ENCODE measurements around the gene ANKRD6. TPM values are rescaled to one million over a fixed set of nuclear protein-coding genes. Genes with fewer than 3 reads are reported as not detected.

Gene ANKRD6
- total RNA-seq, 1 donor from 2014 or later = 6.2 TPM

DNA sequence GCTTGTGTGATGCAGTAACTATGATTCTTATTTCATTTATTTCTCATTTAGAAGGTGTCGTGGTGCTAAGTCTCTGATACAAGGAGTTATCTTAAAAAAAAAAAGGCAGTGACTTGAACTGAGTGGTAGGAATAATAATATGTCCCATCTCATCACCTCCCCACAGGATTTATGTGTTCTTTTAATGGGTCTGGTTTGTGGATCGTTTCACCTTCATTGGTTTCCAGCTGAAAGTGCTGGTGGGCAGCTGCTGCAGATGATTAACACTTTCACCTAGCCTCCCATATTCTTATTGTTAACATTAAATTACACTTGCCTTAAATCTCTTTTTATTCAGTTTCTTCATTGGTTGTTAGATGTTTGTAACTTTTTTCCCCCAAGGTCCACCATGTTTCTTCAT, 68.8 kb downstream of the ANKRD6 start:
- no peak overlapping the region for H3K4me3 ChIP-seq (ENCODE audit: low read depth, low read length)
- no peak for DNase-seq (ENCODE audit: low read depth)
- TF ChIP-seq, protein P1, sequence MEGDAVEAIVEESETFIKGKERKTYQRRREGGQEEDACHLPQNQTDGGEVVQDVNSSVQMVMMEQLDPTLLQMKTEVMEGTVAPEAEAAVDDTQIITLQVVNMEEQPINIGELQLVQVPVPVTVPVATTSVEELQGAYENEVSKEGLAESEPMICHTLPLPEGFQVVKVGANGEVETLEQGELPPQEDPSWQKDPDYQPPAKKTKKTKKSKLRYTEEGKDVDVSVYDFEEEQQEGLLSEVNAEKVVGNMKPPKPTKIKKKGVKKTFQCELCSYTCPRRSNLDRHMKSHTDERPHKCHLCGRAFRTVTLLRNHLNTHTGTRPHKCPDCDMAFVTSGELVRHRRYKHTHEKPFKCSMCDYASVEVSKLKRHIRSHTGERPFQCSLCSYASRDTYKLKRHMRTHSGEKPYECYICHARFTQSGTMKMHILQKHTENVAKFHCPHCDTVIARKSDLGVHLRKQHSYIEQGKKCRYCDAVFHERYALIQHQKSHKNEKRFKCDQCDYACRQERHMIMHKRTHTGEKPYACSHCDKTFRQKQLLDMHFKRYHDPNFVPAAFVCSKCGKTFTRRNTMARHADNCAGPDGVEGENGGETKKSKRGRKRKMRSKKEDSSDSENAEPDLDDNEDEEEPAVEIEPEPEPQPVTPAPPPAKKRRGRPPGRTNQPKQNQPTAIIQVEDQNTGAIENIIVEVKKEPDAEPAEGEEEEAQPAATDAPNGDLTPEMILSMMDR (conservative IDR thresholded peaks at IDR 0.05; ENCODE audit: low read depth, low read length) = no peak

DNA sequence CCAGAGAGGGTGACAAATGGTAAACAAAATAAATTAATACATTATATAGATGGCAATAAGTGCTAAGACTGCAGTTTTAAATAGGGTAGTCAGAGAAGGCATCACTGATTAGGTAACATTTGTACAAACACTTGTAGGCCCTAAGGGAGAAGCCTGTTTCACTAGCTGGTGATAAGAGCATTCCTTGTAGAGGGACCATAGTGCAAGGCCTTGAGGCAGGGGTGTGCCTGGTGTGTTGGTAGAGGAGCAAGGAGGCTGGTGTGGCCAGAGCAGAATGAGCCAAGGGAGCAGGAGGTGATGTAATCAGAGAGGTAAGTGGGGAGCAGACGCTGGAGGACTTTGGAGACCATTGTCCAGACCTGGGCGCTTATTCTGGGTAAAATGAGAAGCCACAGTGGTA, 70.7 kb downstream of the ANKRD6 start:
- DNase-seq (ENCODE audit: low read depth) = no peak
- TF ChIP-seq, protein P1 (conservative IDR thresholded peaks at IDR 0.05; ENCODE audit: low read depth, low read length) = no peak
- no peak overlapping the region for H3K4me3 ChIP-seq (ENCODE audit: low read depth, low read length)

DNA sequence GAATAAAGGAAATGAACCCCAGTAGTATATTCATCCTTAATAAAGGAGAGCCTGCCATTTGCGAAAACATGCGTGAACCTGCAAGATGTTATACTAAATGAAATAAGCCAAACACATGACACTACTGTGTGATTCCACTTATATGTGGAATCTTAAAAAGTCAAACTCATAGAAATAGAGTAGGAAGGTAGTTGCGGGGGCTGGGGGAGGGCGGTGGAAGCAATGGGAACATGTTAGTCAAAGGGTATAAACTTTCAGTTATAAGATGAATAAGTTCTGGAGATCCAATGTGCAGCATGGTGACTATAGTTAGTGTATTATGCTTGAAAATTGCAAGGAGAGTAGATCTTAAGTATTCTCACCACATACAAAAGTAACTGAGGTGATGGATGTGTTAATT, 72.9 kb downstream of the ANKRD6 start:
- no peak for DNase-seq (ENCODE audit: low read depth)
- TF ChIP-seq, protein P1 (conservative IDR thresholded peaks at IDR 0.05; ENCODE audit: low read depth, low read length) = no peak
- no peak overlapping the region for H3K4me3 ChIP-seq (ENCODE audit: low read depth, low read length)

DNA sequence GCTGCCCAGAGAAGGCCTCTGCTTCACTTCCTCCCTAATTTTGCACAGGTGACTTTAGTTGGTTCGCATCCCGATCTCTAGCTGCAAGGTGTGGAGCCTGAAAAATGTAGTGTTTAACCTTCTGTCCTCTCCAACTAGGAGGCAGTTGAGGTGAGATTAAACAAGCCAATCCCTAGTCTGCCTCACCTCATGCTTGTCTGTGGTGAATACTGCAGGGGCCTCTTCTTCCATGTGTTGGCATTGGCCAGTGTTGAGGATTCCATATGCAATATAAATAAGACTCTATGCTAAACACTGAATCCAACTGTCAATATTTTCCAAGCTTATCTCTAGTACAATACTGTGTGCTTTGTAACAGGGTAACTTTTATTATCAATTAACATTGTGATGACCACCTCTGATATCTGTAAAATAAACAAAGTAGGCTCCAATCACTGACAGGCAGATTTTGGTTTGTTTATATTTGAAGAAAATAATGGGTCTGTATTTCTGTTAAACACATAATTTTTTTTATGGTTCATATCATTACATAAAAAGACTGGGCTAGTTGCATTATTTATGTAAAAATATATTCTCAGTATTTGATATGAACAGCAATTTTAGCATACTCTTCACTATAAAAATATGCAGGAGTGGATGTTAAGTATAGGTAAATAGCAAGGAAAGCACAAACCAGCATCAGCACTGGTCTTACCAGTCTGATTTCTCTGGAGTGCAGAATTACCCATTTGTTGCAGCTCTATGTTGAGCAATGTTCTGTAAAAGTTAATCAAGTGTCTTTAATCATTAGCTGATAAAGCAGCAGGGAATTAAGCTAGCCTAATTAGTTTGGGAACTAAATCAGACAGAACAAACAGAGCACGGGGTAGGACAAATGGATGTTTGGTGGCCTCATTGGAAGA, 74.0 kb downstream of the ANKRD6 start:
- H3K4me3 ChIP-seq (ENCODE audit: low read depth, low read length) = no peak overlapping the region
- TF ChIP-seq, protein P1 (conservative IDR thresholded peaks at IDR 0.05; ENCODE audit: low read depth, low read length) = no peak
- DNase-seq (ENCODE audit: low read depth) = no peak

DNA sequence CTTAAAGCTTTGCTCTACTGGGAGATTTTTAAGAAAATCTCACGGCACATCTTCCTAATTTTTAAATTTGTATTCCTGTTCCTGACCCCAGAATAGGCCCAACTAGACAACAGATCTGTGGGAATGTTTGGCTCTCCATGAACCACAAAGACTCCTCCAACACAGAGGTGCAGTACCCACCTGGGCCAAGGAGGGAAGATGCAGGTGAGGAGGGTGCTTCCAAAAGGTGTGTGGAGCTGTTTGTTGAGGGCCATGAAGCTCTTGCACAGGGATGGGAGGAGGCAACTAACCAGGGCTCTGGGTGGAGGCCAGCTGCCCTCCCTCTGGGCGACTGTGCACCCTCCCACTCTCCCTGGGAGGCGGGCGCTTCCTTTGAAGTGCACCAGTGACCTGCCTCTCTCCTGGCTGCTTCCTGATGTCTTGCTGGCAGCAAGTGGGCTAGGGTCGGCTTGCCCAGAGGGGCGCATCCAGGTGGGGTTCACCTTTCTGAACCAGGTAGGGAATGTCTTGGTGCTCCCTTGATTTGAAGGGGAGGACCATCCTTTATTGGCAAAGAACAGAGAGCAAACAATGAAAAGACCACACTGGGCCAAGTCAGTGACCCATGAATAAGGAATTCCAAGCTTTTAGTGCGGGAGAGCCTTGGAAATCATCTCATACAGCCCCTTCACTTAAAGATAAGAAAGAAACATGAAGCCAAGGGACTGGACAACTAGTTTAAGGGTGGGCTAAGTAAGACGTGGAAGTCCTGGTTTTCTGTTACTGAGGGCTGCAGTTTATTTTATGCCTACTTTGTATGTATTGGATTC, 76.0 kb downstream of the ANKRD6 start:
- TF ChIP-seq, protein P1 (conservative IDR thresholded peaks at IDR 0.05; ENCODE audit: low read depth, low read length) = no peak
- H3K4me3 ChIP-seq (ENCODE audit: low read depth, low read length) = peak overlapping the region; percentile 14
- DNase-seq (ENCODE audit: low read depth) = no peak

DNA sequence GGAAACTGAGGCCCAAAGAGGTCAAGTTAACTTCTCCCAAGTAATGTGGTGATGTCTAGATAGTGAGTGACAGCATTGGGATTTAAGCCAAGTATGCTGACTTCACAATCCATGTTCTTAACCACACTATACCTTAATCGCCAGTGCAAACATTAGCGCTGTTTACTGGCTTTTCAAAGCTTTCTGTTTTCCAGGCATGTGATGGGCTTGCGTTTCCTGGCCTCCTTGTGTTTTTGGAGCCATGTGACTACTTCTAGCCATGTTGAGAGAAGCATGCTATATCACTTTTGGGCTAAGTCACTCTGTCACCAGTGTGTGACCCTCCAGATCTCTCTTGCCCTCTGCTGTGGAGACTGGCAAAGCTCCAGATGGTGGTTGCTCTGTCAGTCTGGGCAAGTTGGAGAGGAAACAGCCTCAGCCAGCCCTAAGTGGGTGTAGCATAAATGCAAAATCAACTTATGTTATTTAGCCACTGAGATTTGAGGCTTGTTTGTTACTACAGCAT, 76.9 kb downstream of the ANKRD6 start:
- DNase-seq (ENCODE audit: low read depth) = no peak
- H3K4me3 ChIP-seq (ENCODE audit: low read depth, low read length) = no peak overlapping the region
- TF ChIP-seq, protein P1 (conservative IDR thresholded peaks at IDR 0.05; ENCODE audit: low read depth, low read length) = no peak

All from epithelial cell of proximal tubule (primary cell).